NCI-H748 treated with DMSO at 0.1 percent for 48 hours (cell line): ENCODE measurements around the gene AKT1.

Source experiments
- DNase-seq: peaks from one replicate; lab custom pipeline; 2025; lab: John Stamatoyannopoulos, UW

AKT1 gene

GRCh38 chr14:104799244-104800014 is 3.9 kb upstream of the AKT1 start:
- no peak for DNase-seq

- DNase-seq = no peak
Measured at GRCh38 chr14:104798300-104799243, 3.0 kb upstream of the AKT1 start.

- no peak for DNase-seq
Measured at GRCh38 chr14:104797115-104798044, 1.8 kb upstream of the AKT1 start.

GRCh38 chr14:104796687-104797081 is 1.1 kb upstream of the AKT1 start:
- no peak for DNase-seq

- DNase-seq = no peak
Measured at GRCh38 chr14:104795781-104796686, 486 bp upstream of the AKT1 start.

- DNase-seq = no peak
Measured at GRCh38 chr14:104794631-104794992, 936 bp downstream of the AKT1 start.

- no peak for DNase-seq
Measured at GRCh38 chr14:104794099-104794498, 1.4 kb downstream of the AKT1 start.

- no peak for DNase-seq
Measured at GRCh38 chr14:104793703-104793959, 1.9 kb downstream of the AKT1 start.

GRCh38 chr14:104792945-104793702 is 2.4 kb downstream of the AKT1 start:
- DNase-seq = no peak

GRCh38 chr14:104792101-104792884 is 3.3 kb downstream of the AKT1 start:
- DNase-seq = no peak

- no peak for DNase-seq
Measured at GRCh38 chr14:104791425-104791824, 4.1 kb downstream of the AKT1 start.

GRCh38 chr14:104789752-104790743 is 5.5 kb downstream of the AKT1 start:
- DNase-seq = no peak

- no peak for DNase-seq
Measured at GRCh38 chr14:104788873-104789663, 6.5 kb downstream of the AKT1 start.

- DNase-seq = no peak
Measured at GRCh38 chr14:104788161-104788818, 7.3 kb downstream of the AKT1 start.

- DNase-seq = no peak
Measured at GRCh38 chr14:104787736-104788135, 7.8 kb downstream of the AKT1 start.

GRCh38 chr14:104786726-104787675 is 8.5 kb downstream of the AKT1 start:
- no peak for DNase-seq
